NCI-H1105 (cell line): ENCODE measurements around the gene OR2T33.
"Not testable (repeated sequence)": the region's sequence is repeated elsewhere in the genome, so short reads cannot be mapped to it uniquely, and the experiment has no call there.

ENCODE experiments used
- DNase-seq: peaks from one replicate; lab custom pipeline; 2025; lab: John Stamatoyannopoulos, UW

OR2T33 gene, protein sequence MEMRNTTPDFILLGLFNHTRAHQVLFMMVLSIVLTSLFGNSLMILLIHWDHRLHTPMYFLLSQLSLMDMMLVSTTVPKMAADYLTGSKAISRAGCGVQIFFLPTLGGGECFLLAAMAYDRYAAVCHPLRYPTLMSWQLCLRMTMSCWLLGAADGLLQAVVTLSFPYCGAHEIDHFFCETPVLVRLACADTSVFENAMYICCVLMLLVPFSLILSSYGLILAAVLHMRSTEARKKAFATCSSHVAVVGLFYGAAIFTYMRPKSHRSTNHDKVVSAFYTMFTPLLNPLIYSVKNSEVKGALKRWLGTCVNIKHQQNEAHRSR

DNA sequence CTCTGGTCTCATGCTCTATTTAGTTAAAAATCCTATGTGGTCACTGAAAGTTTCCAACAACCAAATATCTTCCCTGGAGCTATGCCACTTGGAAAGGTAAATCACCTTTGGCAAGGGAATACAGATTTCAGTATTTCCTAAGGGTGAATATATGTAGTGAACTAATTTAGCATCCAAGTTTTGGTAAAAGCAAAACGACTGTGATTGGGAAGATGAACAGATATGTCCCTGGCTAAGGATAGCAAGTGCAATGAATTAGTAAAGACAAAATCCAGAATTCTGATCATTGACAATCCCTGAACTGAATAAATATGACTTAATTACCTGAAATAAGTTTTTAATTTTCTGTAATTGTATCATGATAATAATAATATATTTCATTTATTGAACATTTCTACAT, at the start of gene OR2T33:
TSS of gene OR2T33 (minus strand) at position 101 of the 400 bp plus-strand sequence. CDS start 4,162 bp downstream, outside the sequence.
- DNase-seq: no peak

DNA sequence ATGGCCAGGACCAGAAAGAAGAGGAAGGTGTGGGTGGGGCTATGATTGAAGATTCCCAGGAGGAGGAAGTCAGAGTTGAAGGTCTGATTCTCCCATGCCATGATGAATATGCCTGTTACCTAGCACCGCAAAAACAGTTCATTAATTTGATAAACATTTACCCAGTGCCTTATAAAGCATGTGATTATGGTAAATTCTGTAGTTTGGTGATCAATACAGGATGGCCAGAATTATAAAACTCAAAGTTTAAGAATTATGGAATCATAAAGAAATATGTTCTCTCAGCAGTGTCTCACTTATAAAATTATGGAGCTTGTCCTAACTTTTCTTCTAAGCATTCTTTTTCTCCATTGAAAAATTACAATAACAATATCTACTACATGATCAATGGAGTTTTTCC, 46.7 kb upstream of the OR2T33 start, which contains the start of gene OR2M7:
TSS of gene OR2M7 (minus strand) at position 101 of the 400 bp plus-strand sequence. CDS start at position 101, 0 bp downstream.
- DNase-seq: no peak

DNA sequence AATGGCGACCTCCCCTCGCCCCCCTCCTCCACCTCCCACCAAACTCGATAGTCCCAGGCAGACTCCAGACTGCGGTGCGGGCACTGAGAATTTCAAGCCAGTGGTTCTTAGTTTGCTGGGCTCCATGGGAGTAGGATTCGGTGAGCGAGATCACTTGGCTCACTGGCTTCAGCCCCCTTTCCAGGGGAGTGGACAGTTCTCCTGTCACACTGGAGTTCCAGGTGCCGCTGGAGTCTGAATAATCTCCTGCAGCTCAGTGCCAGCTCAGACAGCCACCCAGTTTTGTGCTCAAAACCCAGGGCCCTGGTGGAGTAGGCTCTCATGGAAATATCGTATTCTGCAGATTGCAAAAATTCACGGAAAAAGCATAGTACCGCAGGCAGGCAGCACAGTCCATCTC, 39.0 kb upstream of the OR2T33 start:
- DNase-seq: no peak

DNA sequence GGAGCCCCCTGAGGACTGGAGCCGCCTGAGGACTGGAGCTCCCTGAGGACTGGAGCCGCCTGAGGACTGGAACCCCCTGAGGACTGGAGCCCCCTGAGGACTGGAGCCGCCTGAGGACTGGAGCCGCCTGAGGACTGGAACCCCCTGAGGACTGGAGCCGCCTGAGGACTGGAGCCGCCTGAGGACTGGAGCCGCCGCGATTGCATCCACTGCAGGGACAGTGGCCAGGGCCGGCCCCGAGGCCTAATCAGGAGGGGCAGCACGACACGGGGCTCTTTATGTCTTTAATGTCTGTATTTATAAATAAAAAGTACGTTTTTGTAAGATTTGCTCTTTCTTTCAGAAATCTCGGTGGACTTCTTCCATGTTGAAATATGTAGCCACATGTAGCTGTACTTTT, 29.0 kb upstream of the OR2T33 start:
- DNase-seq: not testable (repeated sequence)

DNA sequence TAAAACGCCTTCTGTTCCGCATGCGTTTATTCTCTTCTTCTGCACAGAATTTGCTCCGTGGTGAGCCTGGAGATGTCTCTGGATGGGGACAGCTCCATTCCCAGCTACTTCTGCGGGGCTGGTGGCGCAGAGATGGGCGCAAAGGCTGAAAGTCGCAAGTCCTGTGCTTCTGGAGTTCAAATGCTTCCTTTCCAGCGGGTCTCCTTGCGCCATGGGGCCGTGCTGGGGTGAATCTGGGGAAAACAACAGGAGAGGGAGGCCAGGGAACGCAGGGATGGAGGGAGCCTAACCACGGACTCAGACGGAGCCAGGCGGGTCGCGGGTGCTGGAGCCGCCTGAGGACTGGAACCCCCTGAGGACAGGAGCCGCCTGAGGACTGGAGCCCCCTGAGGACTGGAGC, 28.3 kb upstream of the OR2T33 start:
- no peak for DNase-seq

DNA sequence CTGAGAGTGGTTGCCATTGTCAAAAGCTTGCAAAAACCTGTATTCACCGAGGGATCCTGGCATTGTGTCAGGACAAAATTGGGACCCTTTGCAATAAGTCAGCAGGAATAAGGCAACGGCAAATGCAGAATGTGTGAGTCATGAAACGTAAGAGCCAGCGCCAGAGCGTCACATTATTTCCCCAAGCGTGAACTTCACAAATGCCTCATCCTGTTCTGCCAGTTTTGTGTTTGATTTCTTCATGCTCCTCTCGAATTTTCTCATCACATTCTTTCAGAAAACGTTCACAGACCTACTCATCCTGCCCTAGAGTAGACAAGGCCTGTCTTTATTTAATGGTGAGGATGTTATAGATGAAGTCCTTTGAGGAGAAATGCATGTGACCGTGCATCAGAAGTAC, 27.9 kb upstream of the OR2T33 start:
- DNase-seq: not testable (repeated sequence)

DNA sequence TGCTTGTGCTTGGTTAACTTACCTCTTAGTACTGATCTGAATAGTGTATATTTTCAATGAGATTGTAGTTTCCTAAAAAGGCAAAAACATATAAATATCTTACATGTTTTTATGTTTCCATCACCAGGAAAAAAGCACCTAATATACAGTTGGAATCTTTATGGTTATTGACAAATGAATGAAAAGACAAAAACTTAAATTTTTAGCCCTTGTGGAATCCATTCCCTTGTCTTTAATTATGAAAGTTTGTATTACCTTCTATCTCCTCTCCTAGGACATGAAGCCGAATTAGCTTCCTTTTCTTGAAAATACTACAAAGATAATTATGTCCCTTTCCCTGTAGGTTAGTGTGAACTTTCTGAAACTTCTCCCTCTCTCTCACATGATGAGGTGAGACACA, 25.5 kb upstream of the OR2T33 start, which contains the start of gene OR2T12:
TSS of gene OR2T12 (minus strand) at position 101 of the 400 bp plus-strand sequence. CDS start 7,846 bp downstream, outside the sequence.
- no peak for DNase-seq

DNA sequence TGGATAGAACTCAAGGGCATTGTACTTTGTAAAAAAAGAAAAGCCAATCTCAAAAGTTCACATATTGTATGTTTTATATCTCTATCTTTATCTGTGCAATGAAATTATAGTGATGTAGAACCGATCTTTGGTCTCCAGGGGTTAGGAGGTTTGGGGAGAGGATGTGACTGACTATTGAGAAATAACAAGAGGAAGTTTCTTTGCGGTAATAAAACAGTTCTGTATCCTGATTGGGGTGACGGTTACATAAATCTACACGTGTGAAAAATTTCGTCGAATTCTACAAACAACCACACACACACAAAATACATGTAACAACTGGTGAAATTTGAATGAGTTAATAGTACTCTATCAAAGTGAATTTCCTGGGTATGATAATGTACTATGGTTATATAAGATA, 10.6 kb upstream of the OR2T33 start:
- DNase-seq: no peak

DNA sequence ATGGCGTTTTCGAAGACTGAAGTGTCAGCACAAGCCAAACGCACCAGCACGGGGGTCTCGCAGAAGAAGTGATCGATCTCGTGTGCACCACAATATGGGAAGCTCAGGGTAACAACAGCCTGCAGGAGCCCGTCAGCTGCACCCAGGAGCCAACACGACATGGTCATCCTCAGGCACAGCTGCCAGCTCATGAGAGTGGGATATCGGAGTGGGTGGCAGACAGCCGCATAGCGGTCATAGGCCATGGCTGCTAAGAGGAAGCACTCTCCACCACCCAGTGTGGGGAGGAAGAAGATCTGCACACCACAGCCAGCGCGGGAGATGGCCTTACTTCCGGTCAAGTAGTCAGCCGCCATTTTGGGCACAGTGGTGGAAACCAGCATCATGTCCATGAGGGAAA, 4.6 kb downstream of the OR2T33 start:
- DNase-seq: not testable (repeated sequence)

DNA sequence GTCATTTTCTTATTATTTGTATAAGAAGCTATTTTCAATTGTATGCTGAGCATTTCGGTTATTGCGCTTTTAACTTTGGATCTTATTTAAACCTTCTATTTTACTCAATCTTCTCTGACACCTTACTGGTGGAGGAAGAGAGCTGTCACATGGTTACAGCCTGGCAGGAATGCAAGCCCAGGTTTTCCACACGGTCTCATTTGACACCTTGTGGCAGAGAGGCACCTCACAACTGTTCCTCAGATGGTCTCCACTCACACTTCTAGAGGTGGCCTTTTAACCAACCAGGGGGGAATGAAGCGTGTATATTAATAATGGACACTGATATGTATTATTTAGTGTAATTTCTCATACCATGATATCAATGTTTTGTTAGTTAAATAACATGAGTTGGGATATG, 9.6 kb downstream of the OR2T33 start:
- DNase-seq: no peak

DNA sequence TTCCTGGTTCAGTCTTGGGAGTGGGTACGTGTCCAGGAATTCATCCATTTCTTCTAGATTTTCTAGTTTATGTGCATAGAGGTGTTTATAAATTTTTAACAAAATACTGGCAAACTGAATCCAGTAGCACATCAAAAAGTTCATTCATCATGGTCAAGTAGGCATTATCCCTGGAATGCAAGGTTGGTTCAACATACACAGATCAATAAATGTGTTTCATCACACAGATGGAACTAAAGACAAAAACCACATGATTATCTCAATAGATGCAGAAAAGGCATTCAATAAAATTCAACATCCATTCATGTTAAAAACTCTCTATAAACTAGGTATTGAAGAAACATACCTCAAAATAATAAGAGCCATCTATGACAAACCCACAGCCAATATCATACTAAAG, 18.5 kb downstream of the OR2T33 start:
- DNase-seq: not testable (repeated sequence)

DNA sequence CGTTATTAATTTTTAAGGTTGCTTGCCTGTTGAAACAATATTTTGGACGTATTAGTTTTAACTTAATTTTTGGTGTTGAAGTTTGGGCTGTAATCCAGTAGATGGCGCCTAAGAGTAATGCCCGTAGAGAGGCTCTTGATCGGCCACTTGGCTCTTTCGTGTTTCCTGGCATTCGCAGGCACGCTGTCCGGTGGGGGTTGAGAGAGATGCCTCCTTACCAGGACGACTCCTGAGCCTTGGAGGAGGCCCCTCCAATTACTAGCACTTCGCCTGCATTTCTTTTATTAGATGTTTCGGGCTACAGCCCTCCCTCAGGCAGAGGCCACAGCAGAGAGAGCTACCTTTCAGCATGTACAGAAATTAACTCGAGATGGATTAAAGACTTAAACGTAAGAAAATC, 34.6 kb downstream of the OR2T33 start:
- no peak for DNase-seq

DNA sequence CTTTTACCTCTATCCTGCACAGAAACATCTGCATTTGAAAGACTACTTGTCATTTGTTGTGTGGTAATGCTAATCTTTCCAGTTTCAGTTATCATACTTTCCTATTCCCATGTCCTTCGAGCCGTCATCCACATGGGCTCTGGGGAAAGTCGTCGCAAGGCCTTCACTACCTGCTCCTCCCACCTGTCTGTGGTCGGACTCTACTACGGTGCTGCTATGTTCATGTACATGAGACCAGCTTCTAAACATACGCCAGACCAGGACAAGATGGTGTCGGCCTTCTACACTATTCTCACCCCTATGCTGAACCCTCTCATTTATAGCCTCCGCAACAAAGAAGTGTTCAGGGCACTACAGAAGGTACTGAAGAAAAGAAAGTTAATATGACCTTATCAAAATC, 38.3 kb downstream of the OR2T33 start:
- DNase-seq: no peak

DNA sequence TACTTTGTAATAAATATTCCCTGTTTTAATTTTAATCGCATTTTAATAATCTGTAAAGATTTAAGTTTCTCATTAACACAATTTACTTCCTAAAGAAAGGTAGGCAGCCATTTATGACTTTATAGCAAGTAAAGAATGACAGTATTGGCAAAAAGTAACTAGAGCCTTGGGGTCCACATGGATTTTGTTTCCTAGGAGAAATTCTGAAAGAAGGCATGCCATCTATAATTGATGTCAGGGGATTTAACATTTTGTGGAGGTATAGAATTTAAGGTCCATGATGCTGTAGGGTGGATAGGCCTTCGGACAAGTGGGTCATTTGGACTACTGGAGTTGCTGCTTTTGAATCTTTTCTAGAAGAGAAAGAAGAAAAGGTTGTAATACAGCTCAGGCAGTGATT, 46.7 kb downstream of the OR2T33 start, which contains the start of gene OR2M4:
TSS of gene OR2M4 (plus strand) at position 301 of the 400 bp plus-strand sequence. CDS start 7,512 bp downstream, outside the sequence.
- no peak for DNase-seq

DNA sequence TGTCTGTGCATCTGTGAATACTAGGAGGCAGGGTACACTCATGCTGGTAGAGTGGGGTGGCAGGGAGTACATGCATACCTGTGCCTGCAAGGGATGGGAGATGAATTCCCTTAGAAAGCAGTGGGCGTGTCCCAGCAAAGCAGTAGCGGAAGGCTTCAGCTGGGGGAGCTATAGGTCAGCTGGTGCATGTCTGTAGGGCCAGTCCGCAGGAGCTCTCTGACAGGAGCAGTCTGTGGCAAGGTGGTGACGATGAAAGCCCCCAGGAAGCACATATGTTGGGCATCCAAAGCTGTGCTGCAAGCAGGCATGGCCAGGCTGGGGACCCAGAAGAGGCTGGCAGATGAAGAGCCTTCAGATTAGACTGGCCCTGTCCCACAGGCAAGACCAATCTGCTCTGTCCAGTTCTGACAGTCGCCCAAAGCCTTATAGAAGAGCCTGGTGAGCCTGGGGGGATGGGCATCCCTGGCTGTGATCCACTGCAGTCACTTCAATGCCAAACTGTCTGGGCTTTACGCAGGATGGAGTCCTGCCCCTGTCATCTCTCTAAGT, 48.3 kb downstream of the OR2T33 start:
- no peak for DNase-seq

DNA sequence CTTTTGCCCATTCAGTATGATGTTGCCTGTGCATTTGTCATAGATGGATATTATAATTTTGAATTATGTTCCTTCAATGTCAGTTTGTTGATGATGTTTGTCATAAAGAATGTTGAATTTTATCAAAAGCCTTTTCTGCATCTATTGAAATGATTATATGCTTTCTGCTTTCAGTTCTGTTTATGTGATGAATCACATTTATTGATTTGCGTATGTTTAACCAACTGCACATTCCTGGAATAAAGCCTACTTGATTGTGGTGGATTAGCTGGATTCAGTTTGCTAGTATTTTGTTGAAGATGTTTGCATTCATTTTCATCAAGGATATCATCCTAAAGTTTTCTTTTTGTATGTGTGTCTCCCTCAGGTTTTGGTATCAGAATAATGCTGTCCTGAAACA, 52.2 kb downstream of the OR2T33 start:
- no peak for DNase-seq
